Heart left ventricle (tissue), 13 donors: Measurements from ENCODE around the gene CGB8.
"Not testable (repeated sequence)": the region's sequence is repeated elsewhere in the genome, so short reads cannot be mapped to it uniquely, and the experiment has no call there.

Experiments used
- CTCF ChIP-seq, 12 donors: fragments of 200-600 bp; sonication (generic) in 4 of 12; IDR thresholded peaks; one replicate each; pipeline versions ENCODE4 v1.5.0 to v1.8.0; 2018 to 2022; ENCODE audit warnings: antibody characterized with exemption in 12 of 12, mild to moderate bottlenecking in 5 of 12
- POLR2A ChIP-seq, 2 donors: fragments of 450-650 bp; IDR thresholded peaks; one replicate each; pipeline ENCODE4 v1.6.1; 2017; ENCODE audit warnings: antibody characterized with exemption in 2 of 2, mild to moderate bottlenecking in 2 of 2, moderate library complexity in 2 of 2
- donor health status: ischemic (EF 13 %, LVEDD 7.1; RV severe dilation, severe dysfunction).
- donor health status: DM: no; HTN: yes; CAD: no.
- donor health status: DM: no; HTN: no; CAD: no.
- donor health status: ischemic (EF 25% LVEDD 6.9; RV normal size, moderate dysfunction).
- donor health status: ischemic (EF 25% LVEDD 5.7; RV mildly dilated, moderate dysfunction).
- donor health status: ischemic (EF 35%, LVEDD 5.7; RV mildly dilated, moderate dysfunction).
- donor health status: nonischemic (EF 11% LVEDD 7.7; RV severe dilation, severe dysfunction).
- donor health status: DM: yes; HTN: yes; CAD: no.
- donor health status: PGD.
- donor health status: ischemic (EF 29% LVEDD 5.4; RV normal size, mild dysfunction).
- donor health status: nonischemic (EF 23%, LVEDD 6.1; RV moderate dilation, normal function).

GRCh38 chr19:49039736-49040135 lies 9.2 kb downstream of the CGB8 start:
- not testable (repeated sequence) for TF ChIP-seq CTCF, POLR2A (IDR thresholded peaks at IDR 0.05)
